Loucy (cell line): ENCODE results near the gene PTPRN2.

ENCODE experiments used
- CTCF ChIP-seq: fragments of 200-600 bp; sonication (generic); conservative IDR thresholded peaks from 2 replicates; pipeline ENCODE4 v1.5.1; 2014; ENCODE audit warnings: mild to moderate bottlenecking, antibody characterized with exemption, low read length
- EZH2phosphoT487 ChIP-seq: fragments of 200-600 bp; IDR thresholded peaks from 2 replicates; pipeline ENCODE4 v1.6.1; 2018; ENCODE audit warnings: antibody characterized with exemption, mild to moderate bottlenecking, moderate library complexity, borderline replicate concordance

GRCh38 chr7:157866336-157866924, 721.2 kb downstream of the PTPRN2 start:
- TF ChIP-seq CTCF (no peak), EZH2phosphoT487 (no peak)
